Kidney tubule cell (primary cell): ENCODE data around the gene IGSF23.
"Not testable (repeated sequence)": the region's sequence is repeated elsewhere in the genome, so short reads cannot be mapped to it uniquely, and the experiment has no call there.

Source experiments
- DNase-seq: peaks from one replicate; pipeline ENCODE4 v3.0.0-alpha.2; 2018; ENCODE audit warnings: low spot score

IGSF23 gene

GRCh38 chr19:44587963-44588770 lies 25.2 kb upstream of the IGSF23 start:
- DNase-seq = peak; percentile 98

- DNase-seq = peak; percentile 85
Measured at GRCh38 chr19:44588771-44589112, 24.6 kb upstream of the IGSF23 start.

- DNase-seq = no peak
Measured at GRCh38 chr19:44590245-44591059, 22.9 kb upstream of the IGSF23 start.

GRCh38 chr19:44591340-44591993 lies 21.9 kb upstream of the IGSF23 start:
- DNase-seq = not testable (repeated sequence)

- DNase-seq = peak; percentile 75
Measured at GRCh38 chr19:44592451-44592890, 20.9 kb upstream of the IGSF23 start.

- DNase-seq = no peak
Measured at GRCh38 chr19:44593294-44593693, 20.1 kb upstream of the IGSF23 start.

GRCh38 chr19:44593866-44594266 lies 19.5 kb upstream of the IGSF23 start:
- DNase-seq = peak; percentile 23

GRCh38 chr19:44596428-44597130 lies 16.8 kb upstream of the IGSF23 start:
- no peak for DNase-seq

GRCh38 chr19:44597131-44597491 lies 16.3 kb upstream of the IGSF23 start:
- DNase-seq = no peak

- DNase-seq = no peak
Measured at GRCh38 chr19:44598355-44598754, 15.0 kb upstream of the IGSF23 start.

- DNase-seq = no peak
Measured at GRCh38 chr19:44598880-44599279, 14.5 kb upstream of the IGSF23 start.

GRCh38 chr19:44600466-44600865 lies 12.9 kb upstream of the IGSF23 start:
- DNase-seq = no peak

- DNase-seq = no peak
Measured at GRCh38 chr19:44602081-44602480, 11.3 kb upstream of the IGSF23 start.

- DNase-seq = no peak
Measured at GRCh38 chr19:44603201-44603945, 10.0 kb upstream of the IGSF23 start.

- DNase-seq = no peak
Measured at GRCh38 chr19:44604241-44604640, 9.1 kb upstream of the IGSF23 start.

GRCh38 chr19:44605547-44605946 lies 7.8 kb upstream of the IGSF23 start:
- no peak for DNase-seq

GRCh38 chr19:44607049-44607448 lies 6.3 kb upstream of the IGSF23 start:
- peak; percentile 82 for DNase-seq

- no peak for DNase-seq
Measured at GRCh38 chr19:44607917-44608316, 5.4 kb upstream of the IGSF23 start.

GRCh38 chr19:44608391-44608821 lies 5.0 kb upstream of the IGSF23 start:
- no peak for DNase-seq

- no peak for DNase-seq
Measured at GRCh38 chr19:44609219-44609618, 4.1 kb upstream of the IGSF23 start.

GRCh38 chr19:44610497-44610896 lies 2.9 kb upstream of the IGSF23 start:
- DNase-seq = peak; percentile 59
